ENCODE data around the gene SLITRK1.

SLITRK1 gene, protein sequence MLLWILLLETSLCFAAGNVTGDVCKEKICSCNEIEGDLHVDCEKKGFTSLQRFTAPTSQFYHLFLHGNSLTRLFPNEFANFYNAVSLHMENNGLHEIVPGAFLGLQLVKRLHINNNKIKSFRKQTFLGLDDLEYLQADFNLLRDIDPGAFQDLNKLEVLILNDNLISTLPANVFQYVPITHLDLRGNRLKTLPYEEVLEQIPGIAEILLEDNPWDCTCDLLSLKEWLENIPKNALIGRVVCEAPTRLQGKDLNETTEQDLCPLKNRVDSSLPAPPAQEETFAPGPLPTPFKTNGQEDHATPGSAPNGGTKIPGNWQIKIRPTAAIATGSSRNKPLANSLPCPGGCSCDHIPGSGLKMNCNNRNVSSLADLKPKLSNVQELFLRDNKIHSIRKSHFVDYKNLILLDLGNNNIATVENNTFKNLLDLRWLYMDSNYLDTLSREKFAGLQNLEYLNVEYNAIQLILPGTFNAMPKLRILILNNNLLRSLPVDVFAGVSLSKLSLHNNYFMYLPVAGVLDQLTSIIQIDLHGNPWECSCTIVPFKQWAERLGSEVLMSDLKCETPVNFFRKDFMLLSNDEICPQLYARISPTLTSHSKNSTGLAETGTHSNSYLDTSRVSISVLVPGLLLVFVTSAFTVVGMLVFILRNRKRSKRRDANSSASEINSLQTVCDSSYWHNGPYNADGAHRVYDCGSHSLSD

DNA sequence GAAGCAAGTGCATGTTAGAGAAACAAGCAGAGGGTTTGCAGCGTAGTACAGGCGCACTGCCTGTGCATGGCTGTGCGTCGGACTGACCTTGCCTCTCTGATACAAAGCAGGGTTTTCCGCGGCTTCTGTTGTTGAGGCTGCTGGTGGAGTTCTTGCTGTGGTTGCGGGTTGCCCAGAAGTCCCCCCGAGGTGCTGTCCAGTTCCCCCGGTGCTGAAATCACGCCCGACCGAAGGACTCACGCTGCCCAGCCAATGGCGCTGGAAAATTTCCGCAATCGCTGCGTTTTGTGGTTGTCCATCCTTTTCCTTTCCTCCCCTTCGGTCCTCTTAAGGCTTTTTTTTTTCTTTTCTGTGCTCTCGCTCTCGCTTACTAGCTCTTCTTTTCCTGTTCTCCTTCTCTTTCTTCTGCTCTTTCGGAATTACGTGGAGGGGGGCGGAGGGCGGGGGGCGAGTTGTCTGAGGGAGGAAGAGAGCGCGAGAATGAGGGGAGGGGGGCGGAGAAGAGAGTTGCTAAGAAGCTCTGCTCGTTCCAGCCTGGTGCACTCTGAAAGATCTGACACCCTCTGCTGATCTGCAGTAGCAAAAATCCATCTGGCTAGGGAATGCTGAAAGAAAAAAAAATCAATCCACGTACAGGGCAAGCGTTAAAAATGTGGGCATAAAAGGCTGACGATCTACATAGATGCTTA, at the start of gene SLITRK1:
SLITRK1 (minus strand) TSS at position 558 of the 689 bp plus-strand sequence. CDS start 967 bp downstream, outside the sequence.
- DNase-seq (ENCODE audit: low read depth) = no peak

DNA sequence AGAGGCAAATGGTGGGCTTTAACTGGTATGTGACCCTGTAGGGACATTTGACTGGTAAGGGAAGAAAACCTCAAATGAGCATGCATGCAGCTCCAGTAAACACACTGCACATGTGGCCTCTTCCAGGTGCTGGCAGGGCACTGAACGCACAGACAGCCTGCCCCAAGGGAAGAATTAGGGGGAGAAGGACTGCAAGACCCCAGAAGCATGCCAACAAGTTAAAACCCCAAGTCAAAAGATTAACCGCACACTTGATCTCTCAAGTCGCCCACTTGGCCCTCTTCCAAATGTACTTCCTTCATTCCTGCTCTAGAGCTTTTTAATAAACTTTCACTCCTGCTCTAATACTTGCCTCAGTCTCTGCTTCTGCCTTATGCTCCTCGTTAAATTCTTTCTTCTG, 46.9 kb upstream of the SLITRK1 start:
- no peak for DNase-seq (ENCODE audit: low read depth)

DNA sequence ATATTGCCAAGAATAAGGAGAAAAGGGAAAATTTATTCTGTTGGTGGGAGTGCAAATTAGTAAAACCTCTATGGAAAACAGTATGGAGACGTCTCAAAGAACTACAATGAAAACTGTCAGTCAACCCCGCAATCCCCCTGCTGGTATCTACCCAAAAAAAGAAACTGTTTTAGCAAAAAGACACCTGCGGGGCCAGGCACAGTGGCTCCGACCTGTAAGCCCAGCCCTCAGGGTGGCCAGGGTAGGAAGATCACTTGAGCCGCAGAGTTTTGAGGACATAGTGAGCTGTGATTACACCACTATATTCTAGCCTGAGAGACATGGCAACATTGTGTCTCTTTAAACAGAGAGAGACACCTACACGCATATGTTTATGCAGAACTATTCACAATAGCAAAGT, 37.5 kb upstream of the SLITRK1 start:
- no peak for DNase-seq (ENCODE audit: low read depth)

DNA sequence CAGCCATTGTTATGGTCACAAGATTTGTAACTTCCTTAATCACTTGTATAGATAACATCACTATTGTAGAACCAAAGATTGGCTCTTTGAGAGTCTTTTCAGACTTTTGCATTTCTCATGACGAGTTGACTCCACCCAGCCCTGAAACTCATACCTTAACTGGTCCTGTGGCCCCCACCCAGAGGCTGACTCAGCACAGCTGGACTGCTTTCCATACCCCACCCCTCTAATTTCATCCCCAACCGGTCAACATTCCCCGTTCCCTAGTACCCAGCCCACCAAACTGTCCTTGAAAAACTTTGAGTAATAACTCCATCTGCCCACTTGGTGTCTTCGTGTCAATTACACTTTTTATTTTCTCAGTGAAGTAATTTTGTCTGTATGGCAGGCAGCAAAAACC, 32.1 kb upstream of the SLITRK1 start:
- DNase-seq (ENCODE audit: low read depth) = no peak

DNA sequence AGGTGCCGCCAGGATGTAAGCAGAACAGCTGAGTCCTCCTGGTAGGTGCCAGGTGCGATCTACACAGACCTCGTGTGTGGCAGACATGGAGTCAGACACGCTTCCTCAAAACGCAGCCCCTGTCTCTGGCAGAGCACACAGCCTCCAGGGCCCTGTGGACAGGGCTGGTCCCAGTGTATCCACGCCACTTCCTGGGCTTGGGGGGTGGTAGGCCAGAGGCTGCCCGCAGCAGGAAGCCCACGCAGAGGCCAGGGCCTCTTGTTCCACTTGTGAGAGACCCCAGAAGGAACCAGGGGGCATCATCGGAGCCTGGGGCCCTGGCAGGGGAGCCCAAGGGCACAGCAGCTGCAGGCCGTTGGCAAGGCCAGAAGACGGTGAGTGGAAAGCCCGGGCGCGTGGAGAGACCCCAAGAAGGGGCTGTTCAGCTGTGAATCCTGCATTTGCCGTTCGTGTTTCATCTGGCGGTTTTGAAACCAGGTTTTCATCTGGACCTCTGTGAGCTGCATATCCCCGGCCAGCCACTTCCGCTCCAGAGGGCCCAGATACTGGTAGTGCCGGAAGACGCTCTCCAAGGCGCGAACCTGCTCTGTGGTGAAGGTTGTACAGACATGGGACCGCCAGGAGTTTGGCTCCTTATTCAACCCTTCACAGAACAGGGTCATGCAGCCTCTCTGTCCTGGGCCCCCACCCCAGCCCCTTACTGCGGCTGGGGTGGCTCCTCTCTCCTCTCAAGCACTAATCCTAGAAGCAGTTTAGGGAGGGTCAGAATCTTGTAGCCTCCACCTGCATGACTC, 25.1 kb upstream of the SLITRK1 start:
- DNase-seq (ENCODE audit: low read depth) = no peak

DNA sequence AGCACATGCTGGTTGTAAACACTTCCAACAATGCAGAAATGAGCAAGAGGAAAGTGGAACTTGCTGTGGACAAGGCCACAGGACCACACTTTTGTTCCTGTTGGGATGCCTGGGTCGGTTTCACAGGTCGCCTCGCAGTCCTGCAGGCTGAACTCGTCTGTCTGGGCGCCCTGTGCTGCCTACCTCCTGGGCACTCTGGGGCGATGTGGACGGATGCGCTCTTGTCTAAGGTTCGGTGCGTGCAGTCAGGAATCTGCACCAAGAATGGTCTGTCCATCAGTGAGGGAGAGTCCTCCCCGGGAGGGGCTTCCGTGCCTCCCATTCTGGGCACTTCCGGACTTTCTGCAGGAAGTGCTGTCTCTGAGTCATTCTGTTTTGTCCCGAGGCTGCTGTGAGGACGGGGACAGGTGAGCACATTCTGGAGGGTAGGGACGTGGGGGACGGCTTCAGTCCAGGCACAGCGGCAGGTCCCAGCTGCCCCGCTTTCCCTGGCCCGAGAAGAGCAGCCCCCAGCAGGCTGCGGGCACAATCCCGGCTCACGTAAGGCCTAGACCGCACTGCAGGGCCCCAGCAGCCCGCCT, 24.1 kb upstream of the SLITRK1 start:
- DNase-seq (ENCODE audit: low read depth) = no peak

DNA sequence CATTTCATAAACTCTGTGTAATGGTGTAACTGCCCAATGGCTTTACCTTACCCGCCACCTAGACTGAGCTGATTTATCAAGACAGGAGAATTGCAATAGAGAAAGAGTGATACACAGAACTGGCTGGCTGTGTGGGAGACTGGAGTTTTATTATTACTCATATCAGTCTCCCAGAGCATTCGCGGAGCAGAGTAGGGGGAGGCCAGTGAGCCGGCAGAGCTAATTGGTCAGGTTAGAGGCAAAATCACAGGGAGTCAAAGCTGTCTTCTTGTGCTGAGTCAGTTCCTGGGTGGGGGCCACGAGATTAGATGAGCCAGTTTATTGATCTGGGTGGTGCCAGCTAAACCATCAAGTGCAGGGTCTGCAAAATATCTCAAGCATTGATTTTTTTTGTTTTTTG, 23.4 kb upstream of the SLITRK1 start:
- no peak for DNase-seq (ENCODE audit: low read depth)

DNA sequence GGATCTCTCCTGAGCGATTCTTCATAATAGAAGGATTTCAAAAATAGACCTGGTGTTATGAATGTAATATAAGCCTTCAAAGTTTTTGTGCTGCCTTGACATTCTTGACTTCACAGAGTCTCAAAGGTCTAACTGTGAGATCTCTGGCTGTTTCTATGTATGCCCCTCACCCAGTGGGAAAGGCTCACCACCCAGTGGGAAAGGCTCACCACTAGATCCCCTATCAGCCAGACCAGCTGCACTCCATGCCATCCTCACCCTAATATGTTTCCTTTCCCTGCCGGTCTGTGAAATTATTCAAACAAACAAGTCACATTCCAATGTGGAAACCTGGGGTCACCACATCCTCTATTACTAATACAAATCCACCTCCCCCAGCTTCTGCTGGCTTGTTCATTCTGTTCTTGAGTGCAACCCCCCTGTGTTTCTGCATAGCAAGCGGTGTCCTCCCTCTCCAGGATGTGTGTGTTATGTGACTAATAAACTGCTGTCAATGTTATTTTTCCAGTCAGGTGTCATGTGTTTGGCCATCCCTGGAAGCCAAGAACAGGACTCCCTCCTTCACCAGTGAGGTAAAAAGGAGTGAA, 13.8 kb upstream of the SLITRK1 start:
- no peak for DNase-seq (ENCODE audit: low read depth)

DNA sequence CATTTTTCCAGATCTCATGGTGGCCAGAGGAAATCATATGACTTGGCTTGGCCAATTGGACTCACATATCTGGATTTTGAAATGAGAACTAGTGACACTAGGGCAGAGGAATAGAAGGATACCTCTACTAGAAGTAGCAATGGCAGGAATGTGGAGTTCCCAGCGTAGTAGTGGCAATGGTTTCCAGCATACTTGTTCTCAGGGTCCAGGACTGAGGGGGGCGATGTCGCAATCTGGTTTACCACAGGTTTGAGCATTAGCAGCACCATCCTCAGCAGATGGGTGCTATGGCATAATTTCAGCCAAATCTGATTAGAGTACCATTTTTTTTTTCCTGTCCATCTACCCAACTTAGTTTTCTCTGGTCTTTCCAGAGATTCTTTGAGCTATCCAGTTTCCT, 8.1 kb upstream of the SLITRK1 start:
- no peak for DNase-seq (ENCODE audit: low read depth)

DNA sequence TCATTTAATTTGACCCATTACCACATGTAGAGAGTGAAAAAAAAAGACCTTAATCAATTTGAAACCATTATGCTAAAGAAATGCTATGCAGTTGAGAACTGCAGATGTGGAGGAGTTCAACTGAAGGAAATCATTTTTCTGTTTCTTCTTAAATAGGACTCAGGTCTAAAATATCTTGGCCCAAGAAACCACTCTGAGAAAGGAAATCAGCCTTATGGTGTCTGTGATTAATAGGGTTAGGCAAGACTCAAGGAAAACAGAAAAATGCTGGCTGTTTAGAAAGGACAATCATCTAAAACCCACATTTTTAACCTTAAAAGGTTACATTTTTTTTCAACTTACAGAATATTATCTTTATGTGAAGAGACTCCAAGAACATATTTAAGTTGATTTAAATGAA, 1.9 kb upstream of the SLITRK1 start:
- DNase-seq (ENCODE audit: low read depth) = no peak

DNA sequence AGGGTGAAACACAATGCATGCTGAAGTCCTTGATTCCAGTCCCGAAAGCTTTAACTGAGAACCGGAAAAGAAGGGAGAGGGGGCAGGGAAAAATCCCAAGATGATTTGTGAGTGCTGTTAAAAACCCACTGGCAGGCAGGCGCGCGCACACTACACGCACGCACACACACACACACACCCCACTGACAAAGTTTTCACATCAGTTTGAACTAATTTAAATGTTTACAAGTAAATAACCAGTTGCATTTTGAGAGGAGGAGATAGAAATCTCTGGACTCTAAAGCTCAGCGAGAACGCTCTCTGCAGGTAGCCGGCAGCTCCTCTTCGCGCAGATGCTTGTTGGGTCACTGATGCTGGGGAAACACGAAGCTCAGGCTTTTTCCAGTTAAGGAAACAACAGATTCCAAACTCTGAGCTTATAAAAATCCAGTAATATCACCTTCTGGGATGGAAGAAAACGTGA, 818 bp upstream of the SLITRK1 start:
- no peak for DNase-seq (ENCODE audit: low read depth)

DNA sequence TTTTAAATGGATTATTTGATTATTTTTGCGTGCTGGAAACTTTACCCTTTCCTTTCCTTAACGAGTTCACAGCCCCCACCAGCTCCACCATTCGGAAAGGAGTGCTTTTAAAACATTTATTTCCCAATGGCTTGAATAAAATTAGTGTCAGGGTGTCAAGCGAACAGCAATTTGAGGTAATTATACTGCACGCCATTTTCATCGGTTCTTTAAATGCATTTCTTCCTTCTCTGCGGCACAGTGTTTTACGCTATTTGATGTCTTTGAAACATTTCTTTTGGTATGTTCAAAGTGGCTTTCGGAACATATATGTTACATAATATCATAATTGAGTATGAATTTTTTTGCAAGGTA, 309 bp upstream of the SLITRK1 start:
- DNase-seq (ENCODE audit: low read depth) = no peak

DNA sequence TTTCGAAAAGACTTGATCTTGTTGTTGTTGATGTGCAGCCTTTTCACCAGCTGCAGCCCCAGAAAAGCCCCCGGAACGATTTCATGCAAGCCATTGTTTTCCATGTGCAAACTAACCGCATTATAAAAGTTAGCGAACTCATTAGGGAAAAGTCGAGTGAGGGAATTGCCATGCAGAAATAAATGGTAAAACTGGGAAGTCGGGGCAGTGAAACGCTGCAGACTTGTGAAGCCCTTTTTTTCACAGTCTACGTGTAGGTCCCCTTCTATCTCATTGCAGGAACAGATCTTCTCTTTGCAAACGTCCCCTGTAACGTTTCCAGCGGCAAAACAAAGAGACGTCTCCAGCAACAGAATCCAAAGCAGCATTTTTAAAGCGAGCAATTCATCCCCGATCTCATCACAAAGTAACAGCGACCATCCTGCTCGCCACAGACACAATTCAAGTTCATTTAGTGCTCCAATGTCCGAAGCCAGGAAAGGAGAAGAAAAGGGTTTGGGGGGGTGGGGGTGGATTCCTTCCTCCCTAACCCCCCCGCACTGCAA, 1.1 kb downstream of the SLITRK1 start:
- no peak for DNase-seq (ENCODE audit: low read depth)

DNA sequence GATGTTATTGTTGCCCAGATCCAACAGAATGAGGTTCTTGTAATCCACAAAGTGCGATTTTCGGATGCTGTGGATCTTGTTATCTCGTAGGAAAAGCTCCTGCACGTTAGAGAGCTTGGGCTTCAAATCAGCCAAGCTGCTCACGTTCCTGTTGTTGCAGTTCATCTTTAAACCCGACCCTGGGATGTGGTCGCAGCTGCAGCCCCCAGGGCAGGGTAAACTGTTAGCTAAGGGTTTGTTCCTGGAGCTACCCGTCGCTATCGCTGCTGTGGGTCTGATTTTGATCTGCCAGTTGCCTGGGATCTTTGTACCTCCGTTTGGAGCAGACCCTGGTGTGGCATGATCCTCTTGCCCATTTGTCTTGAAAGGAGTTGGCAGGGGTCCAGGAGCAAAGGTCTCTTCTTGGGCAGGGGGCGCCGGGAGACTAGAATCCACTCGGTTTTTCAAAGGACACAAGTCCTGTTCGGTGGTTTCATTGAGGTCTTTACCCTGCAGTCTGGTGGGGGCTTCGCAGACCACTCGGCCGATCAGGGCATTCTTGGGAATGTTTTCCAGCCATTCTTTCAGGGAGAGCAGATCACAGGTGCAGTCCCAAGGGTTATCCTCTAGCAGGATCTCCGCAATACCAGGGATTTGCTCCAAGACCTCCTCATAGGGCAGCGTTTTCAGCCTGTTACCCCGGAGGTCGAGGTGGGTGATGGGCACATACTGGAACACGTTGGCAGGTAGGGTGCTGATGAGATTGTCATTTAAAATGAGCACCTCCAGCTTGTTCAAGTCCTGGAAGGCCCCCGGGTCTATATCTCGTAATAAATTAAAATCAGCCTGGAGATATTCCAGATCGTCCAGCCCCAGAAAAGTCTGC, 1.8 kb downstream of the SLITRK1 start:
- no peak for DNase-seq (ENCODE audit: low read depth)

DNA sequence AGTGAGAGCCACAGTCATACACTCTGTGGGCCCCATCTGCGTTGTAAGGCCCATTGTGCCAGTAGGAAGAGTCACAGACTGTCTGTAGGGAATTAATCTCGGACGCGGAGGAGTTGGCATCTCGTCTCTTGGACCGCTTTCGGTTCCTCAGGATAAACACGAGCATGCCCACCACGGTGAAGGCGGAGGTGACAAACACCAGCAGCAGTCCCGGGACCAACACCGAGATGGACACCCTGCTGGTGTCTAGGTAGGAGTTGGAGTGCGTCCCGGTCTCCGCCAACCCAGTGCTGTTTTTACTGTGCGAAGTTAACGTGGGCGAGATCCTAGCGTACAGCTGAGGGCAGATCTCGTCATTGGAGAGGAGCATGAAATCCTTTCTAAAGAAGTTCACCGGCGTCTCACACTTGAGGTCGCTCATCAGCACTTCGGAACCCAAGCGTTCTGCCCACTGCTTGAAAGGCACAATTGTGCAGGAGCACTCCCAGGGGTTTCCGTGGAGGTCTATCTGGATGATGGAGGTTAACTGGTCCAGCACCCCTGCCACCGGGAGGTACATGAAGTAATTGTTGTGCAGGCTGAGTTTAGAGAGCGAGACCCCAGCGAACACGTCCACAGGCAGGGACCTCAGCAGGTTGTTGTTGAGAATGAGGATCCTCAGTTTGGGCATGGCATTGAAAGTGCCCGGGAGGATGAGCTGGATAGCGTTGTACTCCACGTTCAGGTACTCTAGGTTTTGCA, 2.7 kb downstream of the SLITRK1 start:
- DNase-seq (ENCODE audit: low read depth) = no peak

DNA sequence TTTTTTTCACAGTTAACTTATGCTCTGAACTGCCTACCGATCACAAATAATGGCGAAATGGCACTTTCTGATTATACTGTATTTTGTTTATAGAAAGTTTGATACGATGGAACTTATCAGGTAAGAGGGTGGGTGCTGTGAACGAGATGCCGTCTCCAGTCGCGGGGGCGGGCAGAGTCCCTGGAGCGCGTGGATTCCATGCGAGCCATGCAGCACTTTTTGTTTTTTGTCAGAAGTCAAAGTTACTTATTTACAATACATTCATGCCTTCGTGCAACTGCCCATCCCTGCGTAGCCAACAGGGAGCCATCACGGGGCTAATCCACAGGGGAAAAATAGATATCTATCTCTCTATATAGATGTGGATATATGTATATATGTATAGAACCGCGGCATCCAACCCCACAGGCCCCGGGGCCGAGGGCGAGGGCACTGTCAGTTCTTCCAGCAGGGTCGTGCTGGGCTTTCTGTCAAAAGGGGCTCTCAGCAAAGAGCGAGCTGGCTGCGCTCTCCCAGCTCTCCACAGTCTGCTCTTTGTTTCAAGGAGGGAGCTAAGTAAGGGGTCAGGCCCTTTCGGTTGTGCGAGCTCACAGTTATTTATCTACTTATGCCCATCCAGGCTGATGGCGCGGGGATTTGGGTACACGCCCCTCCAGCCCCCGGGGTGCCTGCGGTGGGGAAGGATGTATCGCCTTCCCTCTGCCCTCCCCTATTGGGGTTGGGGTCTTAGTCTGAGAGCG, 3.4 kb downstream of the SLITRK1 start:
- DNase-seq (ENCODE audit: low read depth) = no peak

DNA sequence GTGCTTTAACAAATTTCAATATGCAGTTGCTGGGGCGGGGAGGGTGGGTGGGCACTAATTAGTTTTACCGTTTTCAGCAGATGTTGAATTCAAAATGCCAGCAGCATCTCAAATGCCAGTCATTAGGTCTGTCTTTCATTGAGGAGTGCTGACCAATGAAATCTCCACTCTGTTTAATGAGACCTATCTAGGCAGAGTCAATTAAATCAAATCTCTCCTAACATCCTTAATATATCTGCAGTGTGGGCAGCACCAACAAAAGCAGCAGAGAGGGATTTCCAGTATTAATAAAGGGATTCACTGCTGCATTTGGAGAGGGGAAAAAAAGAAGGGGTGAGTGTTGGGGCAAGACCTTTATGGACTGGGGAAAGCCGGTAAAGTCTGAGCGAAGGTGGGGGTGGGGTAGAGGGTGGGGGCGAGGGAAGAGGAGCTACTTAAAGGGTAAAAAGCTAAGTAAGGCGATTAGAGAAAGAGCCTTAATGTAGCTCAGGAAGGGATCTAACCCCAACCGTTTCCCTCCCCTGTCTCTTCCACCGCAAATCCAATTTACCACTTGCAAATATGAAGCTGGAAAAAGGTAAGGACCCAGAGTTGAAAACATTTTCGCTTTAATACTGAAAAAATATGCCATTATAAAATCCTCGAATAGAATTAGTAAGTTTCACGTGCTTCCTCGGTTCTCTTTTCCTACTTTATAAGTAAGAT, 4.5 kb downstream of the SLITRK1 start:
- no peak for DNase-seq (ENCODE audit: low read depth)

DNA sequence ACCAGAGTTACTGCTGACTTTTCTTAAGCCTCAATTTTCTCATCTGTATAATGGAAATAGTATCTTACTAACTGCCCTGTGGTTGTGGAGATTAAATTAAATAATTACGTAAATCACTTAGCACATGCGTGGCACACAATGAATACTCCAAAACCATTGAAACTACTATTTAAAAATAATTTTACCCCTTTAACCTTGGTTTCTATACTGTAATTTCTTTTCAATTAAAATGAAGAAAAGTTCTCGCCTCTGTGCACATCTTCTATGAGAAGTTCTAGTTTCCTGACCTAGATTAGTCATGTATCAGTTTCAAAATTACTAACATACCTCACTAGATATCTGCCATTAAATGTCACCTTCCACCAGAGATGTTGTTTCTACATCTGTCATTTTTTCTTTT, 5.7 kb downstream of the SLITRK1 start:
- no peak for DNase-seq (ENCODE audit: low read depth)

All from activated T-cell treated with anti-CD3 and anti-CD28 coated beads for 1 hour (primary cell).